ENCODE results near the gene ABO. TPM values are rescaled to one million over a fixed set of nuclear protein-coding genes. Genes with fewer than 3 reads are reported as not detected.
"Not testable (repeated sequence)": the region's sequence is repeated elsewhere in the genome, so short reads cannot be mapped to it uniquely, and the experiment has no call there.

The ABO gene
- polyA plus RNA-seq, 3 donors: 6.8 to 19.5 (median 18.7) TPM

GRCh38 chr9:133294257-133294656, 19.3 kb upstream of the ABO start:
- no peak for DNase-seq (ENCODE audit: low read depth in 3 of 3, low spot score in 2 of 3)

GRCh38 chr9:133290751-133291302, 15.8 kb upstream of the ABO start:
- DNase-seq (ENCODE audit: low read depth in 3 of 3, low spot score in 2 of 3): no peak

- no peak for DNase-seq (ENCODE audit: low read depth in 3 of 3, low spot score in 2 of 3)
Measured at GRCh38 chr9:133286523-133286922, 11.5 kb upstream of the ABO start.

GRCh38 chr9:133285252-133285775, 10.3 kb upstream of the ABO start:
- no peak for DNase-seq (ENCODE audit: low read depth in 3 of 3, low spot score in 2 of 3)

GRCh38 chr9:133284362-133284761, 9.4 kb upstream of the ABO start:
- no peak for DNase-seq (ENCODE audit: low read depth in 3 of 3, low spot score in 2 of 3)

GRCh38 chr9:133283255-133284032, 8.4 kb upstream of the ABO start:
- DNase-seq (ENCODE audit: low read depth in 3 of 3, low spot score in 2 of 3): not testable (repeated sequence)

- DNase-seq (ENCODE audit: low read depth in 3 of 3, low spot score in 2 of 3): no peak
Measured at GRCh38 chr9:133282464-133283238, 7.7 kb upstream of the ABO start.

- no peak for DNase-seq (ENCODE audit: low read depth in 3 of 3, low spot score in 2 of 3)
Measured at GRCh38 chr9:133280392-133280791, 5.4 kb upstream of the ABO start.

- no peak for DNase-seq (ENCODE audit: low read depth in 3 of 3, low spot score in 2 of 3)
Measured at GRCh38 chr9:133278161-133279114, 3.4 kb upstream of the ABO start.

- no peak for DNase-seq (ENCODE audit: low read depth in 3 of 3, low spot score in 2 of 3)
Measured at GRCh38 chr9:133277467-133277866, 2.5 kb upstream of the ABO start.

GRCh38 chr9:133276923-133277322, 1.9 kb upstream of the ABO start:
- no peak for DNase-seq (ENCODE audit: low read depth in 3 of 3, low spot score in 2 of 3)

- no peak for DNase-seq (ENCODE audit: low read depth in 3 of 3, low spot score in 2 of 3)
Measured at GRCh38 chr9:133276001-133276884, 1.2 kb upstream of the ABO start.

GRCh38 chr9:133274236-133275104, 531 bp downstream of the ABO start:
- no peak for DNase-seq (ENCODE audit: low read depth in 3 of 3, low spot score in 2 of 3)

GRCh38 chr9:133273819-133274218, 1.2 kb downstream of the ABO start:
- DNase-seq (ENCODE audit: low read depth in 3 of 3, low spot score in 2 of 3): no peak

GRCh38 chr9:133273098-133273497, 1.9 kb downstream of the ABO start:
- no peak for DNase-seq (ENCODE audit: low read depth in 3 of 3, low spot score in 2 of 3)

GRCh38 chr9:133269537-133270362, 5.3 kb downstream of the ABO start:
- no peak for DNase-seq (ENCODE audit: low read depth in 3 of 3, low spot score in 2 of 3)

GRCh38 chr9:133269136-133269535, 5.9 kb downstream of the ABO start:
- not testable (repeated sequence) for DNase-seq (ENCODE audit: low read depth in 3 of 3, low spot score in 2 of 3)
